Stimulated activated CD4-positive, alpha-beta T cell treated with anti-CD3 and anti-CD28 coated beads, Interleukin-15, amount 100 ng/mL, for 48 hours (primary cell): ENCODE measurements around the gene CD300H.
"Not testable (repeated sequence)": the region's sequence is repeated elsewhere in the genome, so short reads cannot be mapped to it uniquely, and the experiment has no call there.

Experiments used
- DNase-seq, 2 donors: peaks; one replicate each; pipeline ENCODE4 v3.0.0-alpha.2; 2020; ENCODE audit warnings: low read depth in 2 of 2

Gene CD300H

DNA sequence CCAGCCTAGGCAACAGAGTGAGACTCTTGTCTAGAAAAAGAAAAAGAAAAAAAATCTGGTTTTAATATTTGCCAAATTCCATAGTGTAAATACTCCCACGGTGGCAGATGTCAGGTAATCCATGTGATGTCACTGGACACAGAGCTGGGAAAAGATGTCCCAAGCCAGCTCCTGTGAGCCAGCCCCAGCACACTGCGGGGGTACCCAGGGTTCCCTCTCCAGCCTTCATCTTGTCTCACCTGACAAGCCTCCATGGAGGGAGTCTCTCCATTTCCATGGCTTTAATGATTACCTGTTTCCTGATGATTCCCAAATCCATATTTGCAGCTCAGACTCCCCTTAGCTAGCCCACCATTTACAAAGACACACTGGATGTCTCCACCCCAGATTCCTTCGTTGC lies 40.6 kb downstream of the CD300H start:
- no peak for DNase-seq

DNA sequence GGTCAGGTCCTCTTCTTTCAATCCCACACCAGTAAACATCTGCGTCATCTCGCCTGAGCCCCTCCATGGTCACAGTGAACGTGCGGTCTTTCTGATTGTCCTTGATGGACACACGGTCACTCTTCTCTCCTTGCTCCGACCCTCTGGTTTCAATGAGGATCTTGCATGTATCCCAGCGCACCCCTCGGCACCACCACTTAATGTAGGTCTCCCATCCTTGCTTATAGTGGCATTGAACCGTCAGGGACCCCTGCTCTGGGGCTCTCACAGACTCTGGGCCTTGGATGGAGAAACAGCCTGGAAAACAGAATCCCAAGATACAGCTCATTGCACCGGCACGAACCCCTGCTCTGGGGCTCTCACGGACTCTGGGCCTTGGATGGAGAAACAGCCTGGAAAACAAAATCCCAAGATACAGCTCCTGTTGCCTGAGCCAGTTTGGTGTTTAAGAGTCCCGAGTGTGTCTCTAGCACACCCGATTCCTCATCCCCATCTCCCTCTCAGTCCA lies 41.5 kb downstream of the CD300H start:
- no peak for DNase-seq

DNA sequence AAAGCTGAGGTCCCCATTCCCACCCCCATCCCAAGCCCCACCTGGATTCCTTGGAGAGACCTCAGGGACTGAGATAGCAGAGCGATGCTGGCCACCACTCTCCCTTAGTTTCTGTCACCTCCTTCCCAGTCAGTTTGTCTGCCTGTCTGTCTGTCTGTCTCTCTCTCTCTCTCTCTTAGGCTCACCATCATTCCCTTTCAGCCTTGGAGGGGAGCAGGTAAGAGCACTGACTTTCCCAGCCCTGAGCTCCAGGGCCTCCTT lies 41.9 kb downstream of the CD300H start:
- no peak for DNase-seq

DNA sequence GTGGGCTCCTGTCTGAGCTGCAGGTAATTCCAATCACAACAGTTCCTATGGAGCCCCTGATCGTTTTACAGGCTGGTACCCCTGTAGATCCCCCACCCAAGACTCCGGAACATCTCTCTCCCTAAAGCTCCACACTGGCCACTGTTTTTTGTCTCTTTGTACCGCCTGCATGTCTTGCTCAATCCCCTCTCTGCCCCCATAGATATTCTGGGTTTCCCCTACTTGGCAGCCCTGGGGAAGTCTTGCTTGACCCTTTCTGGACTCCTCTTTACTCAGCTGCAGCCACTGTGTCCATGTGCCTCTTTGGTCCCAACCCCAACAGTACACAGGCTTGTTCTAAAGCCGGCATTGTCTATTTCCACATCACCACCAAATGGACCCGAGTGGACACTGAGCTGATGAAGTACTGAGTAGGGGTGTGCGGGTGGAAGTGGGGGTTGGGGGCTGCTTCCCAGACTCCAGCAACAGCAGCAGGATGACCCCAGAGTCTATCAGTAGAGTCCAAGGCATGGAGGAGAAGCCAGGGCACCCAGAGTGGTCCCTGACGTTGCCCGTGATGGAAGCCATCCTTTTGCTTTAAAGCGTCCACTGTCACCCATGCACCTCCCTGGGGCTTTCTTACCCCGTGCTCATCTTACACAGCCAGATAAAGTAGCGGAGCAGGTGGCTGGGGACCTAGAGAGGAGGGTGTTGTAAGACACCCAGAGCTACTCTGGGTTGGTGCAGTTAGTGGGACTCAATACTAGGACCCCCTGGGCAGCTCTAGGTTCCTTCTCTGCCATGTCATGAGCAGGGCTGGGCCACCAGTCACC lies 42.5 kb downstream of the CD300H start:
- DNase-seq, result no peak

DNA sequence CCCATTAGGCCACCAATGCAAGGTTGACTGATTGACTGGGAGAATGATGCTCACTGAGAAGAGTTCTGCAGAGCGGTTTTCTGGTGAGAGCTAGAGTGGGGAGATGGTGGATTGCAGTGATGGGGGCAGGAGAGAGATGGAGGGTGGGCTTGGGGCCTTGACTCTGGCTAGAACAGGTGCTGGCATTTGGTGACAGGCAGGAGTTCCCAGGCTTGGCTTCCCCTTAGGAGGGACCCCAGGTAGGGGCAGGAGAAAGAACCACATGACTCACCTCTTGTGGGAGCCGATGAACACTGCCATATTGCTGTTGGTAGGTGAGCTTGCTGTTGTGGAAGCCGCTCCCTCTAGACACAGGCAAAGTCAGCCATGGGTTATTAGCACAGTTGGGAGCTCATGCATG lies 44.0 kb downstream of the CD300H start:
- no peak for DNase-seq

DNA sequence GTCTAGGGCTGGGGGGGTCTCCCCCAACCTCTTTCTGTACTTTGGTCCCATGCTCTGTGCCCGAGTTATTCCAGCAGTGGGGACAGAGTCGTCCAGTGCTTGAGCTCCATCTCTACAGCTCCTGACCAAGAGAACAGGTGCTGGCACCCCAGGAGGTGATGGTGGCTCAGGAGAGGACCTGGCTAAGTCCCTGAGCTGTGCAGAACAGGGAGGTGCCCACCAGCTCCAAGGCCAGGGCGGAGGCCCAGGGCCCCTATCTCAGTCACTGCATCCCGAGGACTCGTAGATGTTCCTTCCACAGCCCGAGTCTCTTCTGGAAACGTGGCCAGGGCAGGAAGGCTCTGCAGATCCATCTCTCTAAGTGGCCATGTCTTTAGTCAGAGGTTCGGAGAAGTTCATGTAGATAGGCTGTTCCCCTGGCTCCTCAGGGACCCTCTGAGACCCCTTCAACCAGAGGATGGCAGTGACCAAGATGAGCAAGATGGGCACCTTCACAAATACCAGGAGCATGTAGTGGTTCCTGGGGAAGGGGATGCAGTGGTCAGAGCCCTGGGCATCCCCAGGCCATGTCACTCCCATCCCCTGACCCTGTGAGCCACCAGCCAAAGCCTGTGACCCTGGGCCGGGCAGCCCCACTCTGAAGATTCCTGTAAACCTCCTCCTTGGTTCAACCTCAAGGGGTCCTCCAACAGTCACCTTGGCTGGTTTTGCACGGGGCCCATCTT lies 44.8 kb downstream of the CD300H start:
- no peak for DNase-seq

DNA sequence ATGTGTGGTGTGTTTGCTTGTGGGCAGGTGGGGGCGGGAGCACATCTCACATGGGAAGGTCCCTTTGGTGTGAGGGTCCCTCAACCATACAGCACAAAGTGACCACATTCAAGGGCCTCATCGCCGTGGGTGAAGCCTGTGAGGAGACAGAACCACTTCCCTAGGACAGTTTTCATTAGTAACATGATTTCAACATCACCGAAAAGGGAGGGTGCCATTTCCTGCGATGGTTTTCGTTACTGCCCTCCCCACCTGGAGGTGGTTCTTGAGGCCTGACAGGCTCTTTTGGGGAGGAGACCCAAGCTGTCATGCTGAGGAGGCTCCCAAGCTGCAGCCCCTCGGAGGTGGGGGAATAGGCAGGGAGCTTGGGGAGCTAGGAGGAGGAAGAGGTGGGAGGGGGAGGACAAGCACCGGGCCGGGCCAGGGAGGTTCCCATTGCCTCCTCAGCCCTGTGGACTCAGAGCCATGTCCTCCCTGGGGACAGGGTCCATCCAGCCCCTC lies 45.6 kb downstream of the CD300H start:
- DNase-seq, result no peak

DNA sequence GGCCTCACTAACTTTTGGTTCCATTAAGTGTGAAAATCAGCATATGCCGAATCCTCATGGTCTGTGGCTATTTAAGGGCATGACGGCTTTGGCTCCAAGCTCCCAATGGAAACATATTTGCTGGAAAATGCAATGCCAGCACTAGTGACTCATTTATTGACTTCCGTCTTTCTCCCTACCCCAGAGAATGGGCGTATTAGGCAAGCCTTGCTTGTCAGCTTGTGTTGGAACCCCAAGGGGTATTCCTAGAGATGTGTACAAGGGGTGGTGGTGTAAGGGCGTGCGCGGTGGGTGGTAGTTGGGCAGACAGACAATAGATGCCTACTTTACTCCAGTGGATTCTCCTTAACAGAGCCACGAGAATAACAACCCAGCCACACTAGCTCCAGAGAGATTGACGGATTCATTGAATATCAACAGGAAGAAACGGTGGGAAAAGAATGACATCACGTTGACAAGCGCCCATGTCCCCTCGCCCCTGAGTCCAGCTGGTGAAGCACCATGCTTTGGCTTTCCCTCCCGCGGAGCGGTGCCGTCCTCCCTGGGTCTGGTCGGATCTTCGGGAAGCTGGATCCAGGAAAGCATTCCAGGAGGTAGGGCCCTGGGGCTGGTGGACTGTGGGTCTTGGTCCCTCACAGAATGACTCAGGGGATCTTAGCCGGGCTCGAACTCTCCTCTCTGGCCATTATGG lies 46.4 kb downstream of the CD300H start:
- no peak for DNase-seq

DNA sequence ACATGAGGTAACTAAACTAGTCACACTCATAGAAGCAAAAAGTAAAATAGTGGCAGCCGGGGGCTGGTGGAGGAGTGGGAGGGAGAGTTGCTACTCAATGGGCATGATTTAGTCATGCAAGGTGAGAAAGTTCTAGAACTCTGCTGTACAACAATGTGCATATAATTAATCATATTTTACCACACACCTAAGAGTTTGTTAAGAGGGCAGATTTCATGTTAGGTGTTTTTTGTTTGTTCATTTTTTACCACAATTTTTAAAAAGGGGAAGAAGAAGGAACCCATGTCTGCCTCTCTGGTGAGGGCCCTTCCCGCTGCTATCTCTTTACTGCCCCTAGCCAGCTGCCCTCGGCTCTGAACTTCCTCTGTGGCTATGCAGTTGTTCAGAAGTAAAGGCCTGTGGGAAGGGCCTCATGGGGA lies 47.3 kb downstream of the CD300H start:
- no peak for DNase-seq

DNA sequence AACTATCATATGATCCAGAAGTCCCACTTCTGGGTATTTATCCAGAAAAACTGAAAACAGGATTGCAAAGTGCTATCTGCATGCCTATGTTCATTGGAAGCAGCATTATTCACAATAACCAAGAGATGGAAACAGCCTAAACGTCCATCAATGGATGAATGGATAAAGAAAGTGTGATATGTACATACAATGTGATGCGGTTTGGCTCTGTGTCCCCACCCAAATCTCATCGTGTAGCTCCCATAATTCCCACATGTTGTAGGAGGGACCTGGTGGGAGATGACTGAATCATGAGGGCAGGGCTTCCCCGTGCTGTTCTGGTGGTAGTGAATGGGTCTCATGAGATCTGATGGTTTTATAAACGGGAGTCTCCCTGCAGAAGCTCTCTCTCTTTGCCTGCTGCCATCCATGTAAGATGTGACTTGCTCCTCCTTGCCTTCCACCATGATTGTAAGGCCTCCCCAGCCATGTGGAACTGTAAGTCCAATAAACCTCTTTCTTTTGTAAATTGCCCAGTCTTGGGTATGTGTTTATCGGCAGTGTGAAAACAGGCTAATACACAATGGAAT lies 48.8 kb downstream of the CD300H start:
- not testable (repeated sequence) for DNase-seq

DNA sequence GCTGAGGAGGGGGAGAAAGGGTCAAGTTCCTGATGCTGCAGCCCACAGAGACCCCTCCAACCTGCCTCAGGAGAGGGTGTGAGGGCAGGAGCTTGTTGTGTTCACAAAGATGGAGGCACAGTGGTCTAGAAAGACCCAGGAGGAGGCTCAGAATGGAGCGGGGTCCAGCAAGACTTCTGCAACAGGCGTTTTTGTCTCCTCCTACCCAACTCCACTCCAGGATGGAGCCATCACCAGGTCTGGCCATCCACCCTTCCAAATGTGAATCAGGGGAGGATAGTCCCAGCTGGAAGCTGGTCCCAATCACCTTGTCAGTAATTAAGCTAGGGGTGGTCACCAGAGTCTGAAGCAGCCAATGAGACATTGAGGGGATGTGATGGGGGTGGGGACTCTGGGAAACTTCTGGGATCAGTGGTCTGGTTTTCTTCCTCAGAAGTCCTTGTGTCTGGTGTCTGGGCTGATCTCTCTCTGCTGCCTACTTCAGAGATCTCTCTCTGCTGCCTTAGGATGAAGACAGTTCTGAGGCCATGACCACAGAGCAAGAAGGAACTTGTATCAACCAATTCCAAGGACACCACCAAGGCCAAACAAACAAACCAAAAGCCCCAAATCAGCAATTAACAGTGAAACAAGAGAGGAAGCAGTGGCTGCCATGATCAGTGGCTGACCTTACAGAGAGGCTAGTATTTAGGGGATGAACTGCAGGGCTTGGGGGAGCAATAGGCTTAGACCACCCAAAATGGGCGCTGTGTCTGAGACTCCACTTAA lies 50.6 kb downstream of the CD300H start:
- no peak for DNase-seq

DNA sequence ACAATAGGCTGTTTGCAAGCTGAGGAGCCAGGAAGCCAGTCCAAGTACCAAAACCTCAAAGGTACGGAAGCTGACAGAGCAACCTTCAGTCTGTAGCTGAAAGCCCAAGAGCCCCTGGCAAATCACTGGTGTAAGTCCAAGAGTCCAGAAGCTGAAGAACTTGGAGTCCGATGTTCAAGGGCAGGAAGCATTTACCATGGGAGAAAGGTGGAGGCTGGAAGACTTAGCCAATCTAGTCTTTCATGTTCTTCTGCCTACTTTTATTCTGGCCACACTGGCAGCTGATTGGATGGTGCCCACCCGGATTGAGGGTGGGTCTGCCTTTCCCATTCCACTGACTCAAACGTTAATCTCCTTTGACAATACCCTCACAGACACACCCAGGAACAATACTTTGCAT lies 51.4 kb downstream of the CD300H start:
- no peak for DNase-seq

DNA sequence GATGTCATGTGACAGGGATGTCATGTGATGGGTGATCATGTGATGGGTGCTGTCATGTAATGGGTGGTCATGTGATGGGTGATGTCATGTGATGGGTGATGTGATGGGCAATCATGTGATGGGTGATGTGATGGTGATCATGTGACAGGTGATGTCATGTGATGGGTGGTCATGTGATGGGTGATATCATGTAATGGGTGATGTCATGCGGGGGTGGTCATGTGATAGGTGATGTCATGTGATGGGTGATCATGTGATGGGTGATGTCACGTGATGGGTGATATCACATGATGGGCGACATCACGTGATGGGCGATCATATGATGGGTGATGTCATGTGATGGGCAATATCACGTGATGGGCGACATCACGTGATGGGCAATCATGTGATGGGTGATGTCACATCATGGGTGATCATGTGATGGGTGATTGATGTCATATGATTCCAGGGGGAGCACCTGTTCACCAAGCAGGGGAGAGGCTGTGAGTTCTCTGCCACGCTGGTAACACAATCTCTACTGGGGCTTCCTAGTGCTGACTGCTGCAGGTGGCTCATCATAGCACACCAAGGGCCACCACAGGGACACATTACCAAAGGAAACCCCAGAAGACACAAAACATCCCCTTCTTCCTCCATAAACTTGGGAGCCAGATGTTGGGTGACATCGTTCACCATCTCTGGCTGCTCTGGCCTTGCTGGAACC lies 52.5 kb downstream of the CD300H start:
- DNase-seq, result peak in 1 of 2 donors; percentile 26

DNA sequence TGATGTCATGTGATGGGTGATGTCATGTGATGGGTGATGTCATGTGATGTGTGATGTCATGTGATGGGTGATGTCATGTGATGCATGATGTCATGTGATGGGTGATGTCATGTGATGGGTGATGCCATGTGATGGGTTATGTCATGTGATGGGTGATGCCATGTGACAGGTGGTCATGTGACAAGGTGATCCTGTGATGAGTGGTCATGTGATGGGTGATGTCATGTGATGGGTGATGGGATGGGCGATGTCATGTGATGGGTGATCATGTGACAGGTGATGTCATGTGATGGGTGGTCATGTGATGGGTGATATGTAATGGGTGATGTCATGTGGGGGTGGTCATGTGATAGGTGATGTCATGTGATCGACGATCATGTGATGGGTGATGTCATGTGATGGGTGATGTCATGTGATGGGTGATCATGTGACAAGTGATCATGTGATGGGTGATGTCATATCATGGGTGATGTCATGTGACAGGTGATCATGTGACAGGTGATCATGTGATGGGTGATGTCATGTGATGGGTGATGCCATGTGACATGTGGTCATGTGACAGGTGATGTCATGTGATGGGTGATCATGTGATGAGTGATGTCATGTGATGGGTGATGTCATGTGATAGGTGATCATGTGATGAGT lies 53.2 kb downstream of the CD300H start:
- DNase-seq, result peak; percentile 23 to 44

DNA sequence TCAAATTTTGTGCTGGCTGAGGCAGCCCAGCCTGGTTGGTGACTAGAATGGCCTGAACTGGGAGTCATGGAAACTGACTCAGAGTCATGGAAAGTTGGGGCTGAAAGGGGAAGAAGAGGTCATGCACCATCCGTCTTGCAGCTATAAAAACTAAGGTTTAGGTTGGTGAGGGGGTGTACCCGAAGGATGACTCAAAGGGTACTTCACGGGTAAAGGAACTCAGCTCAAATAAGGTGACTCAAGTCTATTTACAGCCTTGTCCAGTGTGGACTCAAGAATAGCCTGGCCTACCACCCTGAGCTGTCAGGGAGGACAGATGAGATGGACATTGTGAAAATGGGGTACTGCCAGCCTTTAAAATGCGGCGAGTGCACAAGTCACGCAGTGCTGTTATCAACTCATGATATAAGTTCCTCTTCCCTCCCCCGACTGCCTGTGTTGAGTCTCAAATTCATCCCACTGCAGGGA lies 54.7 kb downstream of the CD300H start:
- peak; percentile 50 to 56 for DNase-seq

DNA sequence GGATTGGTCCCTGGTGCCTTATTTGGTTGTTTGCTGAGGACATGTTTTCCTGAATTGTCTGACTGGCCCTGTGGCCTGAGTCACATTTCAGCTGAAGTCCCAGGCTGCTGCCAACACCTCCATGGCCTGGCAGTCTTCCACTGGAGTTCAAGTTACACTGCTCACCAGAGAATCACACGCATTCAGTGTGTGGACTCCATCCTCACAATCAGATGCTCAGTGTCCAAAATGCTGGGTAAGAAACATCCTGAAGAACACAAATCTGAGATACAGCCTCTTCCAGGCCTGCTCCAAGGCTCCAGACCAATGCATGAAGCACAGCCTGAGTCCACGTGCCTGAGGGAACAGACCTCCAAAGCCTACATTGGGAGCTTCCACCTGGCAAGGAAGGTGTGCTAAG lies 55.3 kb downstream of the CD300H start:
- DNase-seq, result no peak
